KOPT-K1 (cell line): ENCODE data around the gene CLEC16A.

ENCODE experiments used
- H3K27ac ChIP-seq: fragments of 200-600 bp; sonication (generic); 2 replicates; pipeline ENCODE4 v1.5.1; 2016; ENCODE audit warnings: antibody characterized with exemption, mild to moderate bottlenecking, low read depth, low read length; ENCODE audit not compliant: poor library complexity, severe bottlenecking
- H3K36me3 ChIP-seq: fragments of 200-600 bp; sonication (generic); 2 replicates; pipeline ENCODE4 v1.5.1; 2017; ENCODE audit warnings: antibody characterized with exemption, mild to moderate bottlenecking, low read length, moderate library complexity; ENCODE audit not compliant: insufficient read depth
- H3K9me3 ChIP-seq: fragments of 200-600 bp; sonication (generic); 2 replicates; pipeline ENCODE4 v1.5.1; 2017; ENCODE audit warnings: antibody characterized with exemption, low read length, mild to moderate bottlenecking; ENCODE audit not compliant: insufficient read depth, poor library complexity, severe bottlenecking

CLEC16A gene

GRCh38 chr16:11047939-11048800, 103.8 kb downstream of the CLEC16A start:
- Histone ChIP-seq H3K36me3 (peaks cover 50% of the 10 kb centered on the region), H3K27ac (peak overlapping the region; percentile 44), H3K9me3 (no peaks in the 10 kb centered on the region)

GRCh38 chr16:11049396-11050059, 105.2 kb downstream of the CLEC16A start:
- no peaks in the 10 kb centered on the region for H3K9me3 ChIP-seq
- peaks cover 39% of the 10 kb centered on the region for H3K36me3 ChIP-seq
- H3K27ac ChIP-seq: peak overlapping the region; percentile 91

DNA sequence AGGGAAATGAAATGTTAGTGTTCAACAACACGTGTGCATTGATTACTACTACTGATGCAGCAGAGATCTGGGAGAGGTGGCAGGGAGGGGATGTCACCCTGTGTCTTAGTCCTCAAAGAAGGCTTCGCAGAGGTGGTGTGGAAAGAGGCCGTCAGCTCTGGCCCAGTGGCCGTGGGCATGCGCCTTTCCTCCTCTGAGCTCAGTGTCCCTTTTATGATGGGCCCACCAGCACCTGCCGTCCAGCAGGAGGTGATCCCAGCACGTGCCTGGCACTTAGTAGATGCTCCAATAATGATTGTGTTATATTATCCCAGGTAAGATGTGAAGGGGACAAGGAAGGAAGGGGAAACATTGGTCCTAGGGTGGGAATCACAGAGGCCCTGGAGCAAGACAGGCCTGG, 106.2 kb downstream of the CLEC16A start:
- no peaks in the 10 kb centered on the region for H3K9me3 ChIP-seq
- H3K27ac ChIP-seq: peak overlapping the region; percentile 91
- H3K36me3 ChIP-seq: peaks cover 30% of the 10 kb centered on the region

GRCh38 chr16:11050944-11051343, 106.6 kb downstream of the CLEC16A start:
- H3K27ac ChIP-seq: peak overlapping the region; percentile 91
- no peaks in the 10 kb centered on the region for H3K9me3 ChIP-seq
- peaks cover 26% of the 10 kb centered on the region for H3K36me3 ChIP-seq

DNA sequence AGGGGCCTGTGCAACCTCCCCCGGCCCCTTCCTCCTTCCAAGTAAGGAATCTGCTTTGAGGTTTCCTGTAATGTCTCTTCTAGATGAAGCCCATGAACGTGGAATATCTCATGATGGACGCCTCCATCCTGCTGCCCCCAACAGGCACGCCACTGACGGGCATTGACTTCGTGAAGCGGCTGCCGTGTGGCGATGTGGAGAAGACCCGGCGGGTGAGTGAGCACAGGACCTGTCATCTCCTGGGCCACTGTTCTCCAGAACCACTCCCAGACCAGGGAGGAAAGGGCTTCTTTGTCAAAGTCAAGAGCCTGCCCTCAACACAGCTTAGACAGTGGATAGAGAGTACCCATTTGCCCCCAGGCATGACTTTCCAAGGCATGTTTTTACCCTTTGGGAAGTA, 107.1 kb downstream of the CLEC16A start:
- H3K36me3 ChIP-seq: peaks cover 21% of the 10 kb centered on the region
- H3K27ac ChIP-seq: peak overlapping the region; percentile 91
- no peaks in the 10 kb centered on the region for H3K9me3 ChIP-seq

- Histone ChIP-seq H3K9me3 (no peaks in the 10 kb centered on the region), H3K27ac (peak overlapping the region; percentile 91), H3K36me3 (peaks cover 16% of the 10 kb centered on the region)
These were observed 107.8 kb downstream of the CLEC16A start for GRCh38 chr16:11051879-11052808.

DNA sequence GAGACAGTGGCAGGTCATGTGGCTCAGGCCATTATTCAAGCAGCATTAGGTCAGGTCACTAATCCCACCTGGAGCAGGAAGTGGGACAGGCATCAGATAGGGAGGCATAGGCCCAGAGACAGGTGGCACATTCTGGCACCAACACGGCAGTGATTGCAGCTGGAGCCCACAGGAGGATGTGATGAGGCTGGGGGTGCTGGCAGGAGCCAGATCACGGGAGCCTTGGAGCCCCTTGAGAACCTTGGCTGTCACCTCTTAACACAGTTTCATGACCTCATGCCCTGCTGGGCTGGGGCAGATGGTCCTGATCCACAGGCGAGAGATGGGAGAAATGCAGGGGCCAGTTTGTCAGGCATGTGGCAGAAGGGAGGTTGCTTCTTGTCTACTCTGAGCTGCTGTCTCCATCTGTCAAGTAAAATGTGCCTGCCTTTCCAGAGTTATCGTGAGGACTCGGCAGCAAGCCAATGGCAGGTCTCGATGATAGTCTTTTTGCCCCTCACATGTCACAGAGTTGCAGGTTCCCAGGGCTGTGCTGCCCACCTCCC, 109.6 kb downstream of the CLEC16A start:
- Histone ChIP-seq H3K9me3 (no peaks in the 10 kb centered on the region), H3K27ac (peak overlapping the region; percentile 91), H3K36me3 (no peaks in the 10 kb centered on the region)

GRCh38 chr16:11056090-11056992, 112.0 kb downstream of the CLEC16A start:
- peak overlapping the region; percentile 64 for H3K27ac ChIP-seq
- peaks cover 8% of the 10 kb centered on the region; the same call in 1 of the 2 replicates for H3K36me3 ChIP-seq
- no peaks in the 10 kb centered on the region for H3K9me3 ChIP-seq

- Histone ChIP-seq H3K36me3 (peaks cover 13% of the 10 kb centered on the region), H3K9me3 (no peaks in the 10 kb centered on the region), H3K27ac (peak overlapping the region; percentile 64)
These were observed 112.8 kb downstream of the CLEC16A start for GRCh38 chr16:11056993-11057649.

DNA sequence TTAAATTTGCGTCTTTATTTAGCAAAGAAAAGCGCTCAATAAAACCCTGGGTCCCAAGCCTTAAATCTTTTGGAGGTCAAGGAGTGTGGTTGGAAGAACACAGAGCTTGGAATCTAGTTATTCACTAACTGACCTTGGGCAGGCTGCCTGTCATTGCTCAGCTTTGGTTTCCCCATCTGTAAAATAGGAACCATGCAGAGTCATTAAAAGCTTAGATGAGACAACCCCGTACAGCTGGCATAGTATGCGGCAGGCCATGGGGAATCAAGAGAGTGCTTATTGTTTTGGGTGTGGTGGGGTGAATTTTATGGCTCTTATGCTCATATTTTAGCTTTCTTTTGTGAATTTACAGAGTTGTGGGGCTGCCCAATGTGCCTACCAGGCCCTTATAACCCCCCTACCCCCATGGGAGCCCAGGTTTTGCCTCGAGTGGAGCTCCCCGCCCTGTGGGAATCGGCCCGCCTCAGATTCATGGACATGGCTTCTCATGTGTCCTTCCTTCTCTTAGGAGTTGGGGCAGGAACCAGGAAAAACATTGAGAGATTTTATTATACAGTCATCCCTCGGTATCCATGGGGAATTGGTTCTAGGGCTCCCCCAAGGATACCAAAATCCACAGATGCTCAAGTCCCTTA, 113.5 kb downstream of the CLEC16A start:
- Histone ChIP-seq H3K9me3 (no peaks in the 10 kb centered on the region), H3K27ac (peak overlapping the region; percentile 15), H3K36me3 (peaks cover 13% of the 10 kb centered on the region)

GRCh38 chr16:11058832-11059231, 114.5 kb downstream of the CLEC16A start:
- Histone ChIP-seq H3K9me3 (no peaks in the 10 kb centered on the region), H3K27ac (peak overlapping the region; percentile 55), H3K36me3 (peaks cover 20% of the 10 kb centered on the region)

GRCh38 chr16:11059588-11059987, 115.2 kb downstream of the CLEC16A start:
- Histone ChIP-seq H3K9me3 (no peaks in the 10 kb centered on the region), H3K27ac (peak overlapping the region; percentile 55), H3K36me3 (peaks cover 25% of the 10 kb centered on the region)

DNA sequence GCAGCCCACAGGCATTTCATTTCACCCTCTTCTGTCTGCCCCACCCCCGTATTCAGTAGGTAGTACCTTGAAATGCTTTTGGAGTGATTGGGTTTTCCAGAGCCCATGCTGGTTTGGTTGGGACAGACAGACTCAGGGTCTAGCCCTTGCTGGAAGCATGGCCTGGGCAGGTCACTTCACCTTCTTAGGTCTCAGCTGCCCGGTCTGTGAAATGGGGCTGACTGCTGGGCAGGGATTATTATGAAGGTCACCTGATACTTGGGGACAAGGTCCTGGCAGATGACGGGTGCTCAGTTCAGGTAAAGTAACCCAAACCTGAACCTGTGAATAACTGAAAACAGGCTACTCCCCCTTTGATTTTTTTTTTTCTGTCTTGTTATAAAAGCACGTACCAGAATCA, 116.0 kb downstream of the CLEC16A start:
- Histone ChIP-seq H3K9me3 (no peaks in the 10 kb centered on the region), H3K36me3 (peaks cover 33% of the 10 kb centered on the region), H3K27ac (peak overlapping the region; percentile 55)
